A549 (cell line): ENCODE results near the gene ITIH5. TPM values are rescaled to one million over a fixed set of nuclear protein-coding genes. Genes with fewer than 3 reads are reported as not detected.

Experiments used
- ATAC-seq, 2 experiments: fragments of 200-7000 bp in 1 of 2; fragments of >200 bp in 1 of 2; cut with Nextera tagmentation in 1 of 2; cut with Tn5 transposase in 1 of 2; 3 replicates each; pipeline versions ENCODE4 v1.8.0 to v1.9.1; 2018 to 2020; ENCODE audit warnings: mild to moderate bottlenecking in 1 of 2, moderate library complexity in 1 of 2
- CTCF ChIA-PET: fragments of 300-600 bp; sonication (Branson Sonifier 250); formaldehyde crosslinking; extraction: SDS; loops from one replicate; lab custom pipeline; 2021; ENCODE audit warnings: antibody characterized with exemption, inconsistent platforms; lab: Yijun Ruan, JAX
- POLR2A ChIA-PET: fragments of 350-600 bp; formaldehyde crosslinking; extraction: SDS; loops from one replicate; lab custom pipeline; 2021; ENCODE audit warnings: antibody characterized with exemption, inconsistent platforms; lab: Yijun Ruan, JAX
- DNase-seq, 2 experiments: peaks; one replicate each; pipeline versions ENCODE4 v3.0.0 to v3.0.0-alpha.2; 2011 to 2016; ENCODE audit warnings: low read depth in 1 of 2, low spot score in 1 of 2
- FAIRE-seq: peaks from 2 replicates; lab custom pipeline; 2011; peaks lifted over from hg19 to GRCh38; lab: Jason Lieb, UNC
- H3K27ac ChIP-seq, 2 experiments: fragments of >200 bp; sonication (Bioruptor Twin); formaldehyde crosslinking; 3 replicates each; pipeline ENCODE4 v1.5.1; 2016 to 2017
- H3K4me1 ChIP-seq: fragments of >200 bp; sonication (Bioruptor Twin); formaldehyde crosslinking; 3 replicates; pipeline ENCODE4 v1.6.1; 2016
- H3K4me2 ChIP-seq: fragments of >200 bp; sonication (Bioruptor Twin); formaldehyde crosslinking; 3 replicates; pipeline ENCODE4 v1.6.1; 2016
- H3K4me3 ChIP-seq: fragments of >200 bp; sonication (Bioruptor Twin); formaldehyde crosslinking; 3 replicates; pipeline ENCODE4 v1.5.1; 2016
- H3K9me3 ChIP-seq: fragments of >200 bp; sonication (Bioruptor Twin); formaldehyde crosslinking; 3 replicates; pipeline ENCODE4 v1.6.1; 2016
- CBX8 ChIP-seq: fragments of 200-600 bp; sonication (generic); IDR thresholded peaks from 2 replicates; pipeline ENCODE4 v1.6.1; 2016
- CEBPB ChIP-seq, 2 experiments: fragments of >200 bp in 1 of 2; sonication (Bioruptor Twin) in 1 of 2; formaldehyde crosslinking in 1 of 2; IDR thresholded peaks; 2 replicates each; pipeline ENCODE4 v1.6.1; 2012 to 2016
- HDAC2 ChIP-seq: fragments of 200-600 bp; sonication (generic); IDR thresholded peaks from 2 replicates; pipeline ENCODE4 v1.6.1; 2016
- HOXA7 ChIP-seq: fragments of 250-450 bp; sonication (Bioruptor Pico); IDR thresholded peaks from 2 replicates; pipeline ENCODE4 v1.5.0; 2020; ENCODE audit warnings: mild to moderate bottlenecking, moderate library complexity
- HOXB13 ChIP-seq: fragments of 250-450 bp; sonication (Bioruptor Pico); IDR thresholded peaks from 2 replicates; pipeline ENCODE4 v1.5.0; 2020; ENCODE audit warnings: low read depth, mild to moderate bottlenecking, moderate library complexity
- HOXB5 ChIP-seq: fragments of 250-450 bp; sonication (Bioruptor Pico); IDR thresholded peaks from 2 replicates; pipeline ENCODE4 v1.5.0; 2020; ENCODE audit warnings: mild to moderate bottlenecking, moderate library complexity
- JUN ChIP-seq, 2 experiments: fragments of >200 bp; sonication (Bioruptor Twin); formaldehyde crosslinking; IDR thresholded peaks; 2 replicates in 1 of 2; 3 replicates in 1 of 2; pipeline ENCODE4 v1.6.1; 2016 to 2017
- JUNB ChIP-seq: fragments of >200 bp; sonication (Bioruptor Twin); formaldehyde crosslinking; IDR thresholded peaks from 2 replicates; pipeline ENCODE4 v1.6.1; 2016
- MAFK ChIP-seq: fragments of 450-650 bp; IDR thresholded peaks from 2 replicates; pipeline ENCODE4 v1.6.1; 2014; ENCODE audit not compliant: partially characterized antibody
- MAZ ChIP-seq: fragments of 150-350 bp; IDR thresholded peaks from 2 replicates; pipeline ENCODE4 v1.6.1; 2014; ENCODE audit warnings: antibody characterized with exemption, low read depth, low read length, borderline replicate concordance
- NR3C1 ChIP-seq: fragments of >200 bp; sonication (Bioruptor Twin); formaldehyde crosslinking; IDR thresholded peaks from 3 replicates; pipeline ENCODE4 v1.6.1; 2017
- PHF8 ChIP-seq: fragments of 200-600 bp; sonication (generic); IDR thresholded peaks from 2 replicates; pipeline ENCODE4 v1.6.1; 2016; ENCODE audit warnings: low read depth, mild to moderate bottlenecking, antibody characterized with exemption, moderate library complexity, borderline replicate concordance
- RAD21 ChIP-seq, 2 experiments: fragments of >200 bp in 1 of 2; sonication (Bioruptor Twin) in 1 of 2; formaldehyde crosslinking in 1 of 2; IDR thresholded peaks in 1 of 2; conservative IDR thresholded peaks in 1 of 2; 2 replicates in 1 of 2; 3 replicates in 1 of 2; pipeline ENCODE4 v1.6.1; 2012 to 2018; ENCODE audit warnings: inconsistent platforms in 1 of 2
- SMC3 ChIP-seq: fragments of >200 bp; sonication (Bioruptor Twin); formaldehyde crosslinking; IDR thresholded peaks from 3 replicates; pipeline ENCODE4 v1.6.1; 2018; ENCODE audit warnings: inconsistent platforms
- TP53 ChIP-seq: fragments of 250-450 bp; sonication (Bioruptor Pico); IDR thresholded peaks from 2 replicates; pipeline ENCODE4 v1.5.0; 2021; ENCODE audit warnings: mild to moderate bottlenecking, moderate library complexity
- WGBS: methylation state at CpG from one replicate; pipeline ENCODE4 v1.1.6; 2017; ENCODE audit errors: missing lambda C conversion rate; 5-methylcytosine and 5-hydroxymethylcytosine counted together
- polyA plus RNA-seq, 4 experiments: library from polyadenylated mRNA; depleted of rRNA in 3 of 4; stranded (reverse); fragments of >200 nt; fragmentation: RNase III in 1 of 4; extraction: RNeasy Plus Mini Kit Qiagen cat#74134 plus additional on column Dnase treatment in 1 of 4; gene quantifications; 2 replicates in 3 of 4; 3 replicates in 1 of 4; pipeline ENCODE4 v1.2.3, GENCODE V29; 2011 to 2017
- TF ChIP-seq, protein P1 (sequence below): fragments of >200 bp; sonication (Bioruptor Twin); formaldehyde crosslinking; IDR thresholded peaks from 3 replicates; pipeline ENCODE4 v1.5.1; 2016
- TF ChIP-seq, protein P2 (sequence below): fragments of 250-450 bp; sonication (Bioruptor Pico); IDR thresholded peaks from 2 replicates; pipeline ENCODE4 v1.5.0; 2021; ENCODE audit warnings: mild to moderate bottlenecking, moderate library complexity, borderline replicate concordance
- TF ChIP-seq, protein P3 (sequence below): fragments of 200-600 bp; sonication (generic); IDR thresholded peaks from 2 replicates; pipeline ENCODE4 v1.6.1; 2016; ENCODE audit warnings: antibody characterized with exemption, mild to moderate bottlenecking, moderate library complexity
- TF ChIP-seq, protein P4 (sequence below): IDR thresholded peaks from 2 replicates; pipeline ENCODE4 v1.6.1; 2012; ENCODE audit warnings: low read depth, borderline replicate concordance
- TF ChIP-seq, protein P5 (sequence below): IDR thresholded peaks from 2 replicates; pipeline ENCODE4 v1.6.1; 2012

Gene ITIH5
- polyA plus RNA-seq, 2 of the 4 experiments (the other 2 are of a cell fraction) = 0.03 to 0.05 TPM

DNA sequence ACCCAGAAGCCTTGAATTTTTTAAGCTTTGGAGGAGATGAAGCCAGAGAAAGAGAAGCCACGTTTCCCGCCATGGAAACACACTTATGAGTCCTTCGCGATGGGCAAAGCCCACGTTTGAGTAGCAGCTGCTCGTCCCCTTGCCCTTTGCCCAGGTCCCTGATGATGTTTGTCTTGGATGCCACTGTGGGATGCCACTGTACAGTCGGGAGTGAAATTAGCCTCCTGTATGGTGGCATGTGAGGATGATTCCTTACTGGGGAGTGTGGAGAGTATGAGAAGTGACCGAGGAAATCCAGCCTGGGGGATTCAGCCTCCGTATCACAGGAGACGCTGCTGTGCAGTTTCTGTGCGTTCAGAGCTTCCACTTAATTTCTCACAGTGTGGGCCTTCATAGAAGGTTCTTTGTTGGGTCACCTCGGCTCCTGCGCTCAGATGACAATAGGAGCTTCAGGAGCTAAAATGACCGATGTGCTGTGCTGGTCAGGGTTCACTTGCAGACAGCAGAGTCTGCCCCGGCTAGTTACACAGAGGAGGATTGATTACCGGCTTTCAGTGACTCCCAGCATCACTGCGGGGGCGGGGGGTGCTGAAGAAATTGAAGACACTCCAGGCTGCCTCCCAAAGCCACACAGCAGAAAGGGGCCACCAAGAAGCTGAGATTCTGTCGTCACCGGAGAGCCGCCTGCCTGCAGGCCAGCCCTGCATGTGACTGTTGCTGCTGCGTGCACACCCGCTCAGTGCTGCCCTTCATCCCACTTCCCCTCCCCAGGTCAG, 133.9 kb downstream of the ITIH5 start:
- ChIA-PET POLR2A (no interaction called here), CTCF (interaction anchor here (0.9 to 6.7 kb wide), 4 partner anchors 8 to 153 kb away, joined by 3 to 64 read pairs (median 17); no protein-coding TSS in a partner anchor)
- Histone ChIP-seq H3K9me3 (no peaks in the 10 kb centered on the region), H3K4me1 (no peaks in the 10 kb centered on the region), H3K4me3 (no peak overlapping the region), H3K27ac (no peak overlapping the region), H3K4me2 (no peak overlapping the region)
- DNase-seq (no peak), ATAC-seq (no peak), FAIRE-seq (no peak)
- 41% methylated on average over 20 of the region's 23 CpGs for whole genome bisulfite sequencing
- TF ChIP-seq HOXA7 (CRISPR knock-in tag) (no peak), HOXB13 (CRISPR knock-in tag) (no peak), MAFK (no peak), CBX8 (no peak), JUN (IDR thresholded peaks at IDR 0.05) (no peak), PHF8 (no peak), JUNB (no peak), HOXB5 (no peak), HDAC2 (no peak), MAZ (no peak), RAD21 (conservative IDR thresholded peaks at IDR 0.05 in 1 of 2, IDR thresholded peaks at IDR 0.05 in 1 of 2) (no peak), NR3C1 (no peak), CEBPB (IDR thresholded peaks at IDR 0.05) (no peak)
- TF ChIP-seq, protein P1, sequence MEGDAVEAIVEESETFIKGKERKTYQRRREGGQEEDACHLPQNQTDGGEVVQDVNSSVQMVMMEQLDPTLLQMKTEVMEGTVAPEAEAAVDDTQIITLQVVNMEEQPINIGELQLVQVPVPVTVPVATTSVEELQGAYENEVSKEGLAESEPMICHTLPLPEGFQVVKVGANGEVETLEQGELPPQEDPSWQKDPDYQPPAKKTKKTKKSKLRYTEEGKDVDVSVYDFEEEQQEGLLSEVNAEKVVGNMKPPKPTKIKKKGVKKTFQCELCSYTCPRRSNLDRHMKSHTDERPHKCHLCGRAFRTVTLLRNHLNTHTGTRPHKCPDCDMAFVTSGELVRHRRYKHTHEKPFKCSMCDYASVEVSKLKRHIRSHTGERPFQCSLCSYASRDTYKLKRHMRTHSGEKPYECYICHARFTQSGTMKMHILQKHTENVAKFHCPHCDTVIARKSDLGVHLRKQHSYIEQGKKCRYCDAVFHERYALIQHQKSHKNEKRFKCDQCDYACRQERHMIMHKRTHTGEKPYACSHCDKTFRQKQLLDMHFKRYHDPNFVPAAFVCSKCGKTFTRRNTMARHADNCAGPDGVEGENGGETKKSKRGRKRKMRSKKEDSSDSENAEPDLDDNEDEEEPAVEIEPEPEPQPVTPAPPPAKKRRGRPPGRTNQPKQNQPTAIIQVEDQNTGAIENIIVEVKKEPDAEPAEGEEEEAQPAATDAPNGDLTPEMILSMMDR = no peak
- TF ChIP-seq, protein P2, sequence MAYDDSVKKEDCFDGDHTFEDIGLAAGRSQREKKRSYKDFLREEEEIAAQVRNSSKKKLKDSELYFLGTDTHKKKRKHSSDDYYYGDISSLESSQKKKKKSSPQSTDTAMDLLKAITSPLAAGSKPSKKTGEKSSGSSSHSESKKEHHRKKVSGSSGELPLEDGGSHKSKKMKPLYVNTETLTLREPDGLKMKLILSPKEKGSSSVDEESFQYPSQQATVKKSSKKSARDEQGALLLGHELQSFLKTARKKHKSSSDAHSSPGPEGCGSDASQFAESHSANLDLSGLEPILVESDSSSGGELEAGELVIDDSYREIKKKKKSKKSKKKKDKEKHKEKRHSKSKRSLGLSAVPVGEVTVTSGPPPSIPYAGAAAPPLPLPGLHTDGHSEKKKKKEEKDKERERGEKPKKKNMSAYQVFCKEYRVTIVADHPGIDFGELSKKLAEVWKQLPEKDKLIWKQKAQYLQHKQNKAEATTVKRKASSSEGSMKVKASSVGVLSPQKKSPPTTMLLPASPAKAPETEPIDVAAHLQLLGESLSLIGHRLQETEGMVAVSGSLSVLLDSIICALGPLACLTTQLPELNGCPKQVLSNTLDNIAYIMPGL = no peak
- TF ChIP-seq, protein P3, sequence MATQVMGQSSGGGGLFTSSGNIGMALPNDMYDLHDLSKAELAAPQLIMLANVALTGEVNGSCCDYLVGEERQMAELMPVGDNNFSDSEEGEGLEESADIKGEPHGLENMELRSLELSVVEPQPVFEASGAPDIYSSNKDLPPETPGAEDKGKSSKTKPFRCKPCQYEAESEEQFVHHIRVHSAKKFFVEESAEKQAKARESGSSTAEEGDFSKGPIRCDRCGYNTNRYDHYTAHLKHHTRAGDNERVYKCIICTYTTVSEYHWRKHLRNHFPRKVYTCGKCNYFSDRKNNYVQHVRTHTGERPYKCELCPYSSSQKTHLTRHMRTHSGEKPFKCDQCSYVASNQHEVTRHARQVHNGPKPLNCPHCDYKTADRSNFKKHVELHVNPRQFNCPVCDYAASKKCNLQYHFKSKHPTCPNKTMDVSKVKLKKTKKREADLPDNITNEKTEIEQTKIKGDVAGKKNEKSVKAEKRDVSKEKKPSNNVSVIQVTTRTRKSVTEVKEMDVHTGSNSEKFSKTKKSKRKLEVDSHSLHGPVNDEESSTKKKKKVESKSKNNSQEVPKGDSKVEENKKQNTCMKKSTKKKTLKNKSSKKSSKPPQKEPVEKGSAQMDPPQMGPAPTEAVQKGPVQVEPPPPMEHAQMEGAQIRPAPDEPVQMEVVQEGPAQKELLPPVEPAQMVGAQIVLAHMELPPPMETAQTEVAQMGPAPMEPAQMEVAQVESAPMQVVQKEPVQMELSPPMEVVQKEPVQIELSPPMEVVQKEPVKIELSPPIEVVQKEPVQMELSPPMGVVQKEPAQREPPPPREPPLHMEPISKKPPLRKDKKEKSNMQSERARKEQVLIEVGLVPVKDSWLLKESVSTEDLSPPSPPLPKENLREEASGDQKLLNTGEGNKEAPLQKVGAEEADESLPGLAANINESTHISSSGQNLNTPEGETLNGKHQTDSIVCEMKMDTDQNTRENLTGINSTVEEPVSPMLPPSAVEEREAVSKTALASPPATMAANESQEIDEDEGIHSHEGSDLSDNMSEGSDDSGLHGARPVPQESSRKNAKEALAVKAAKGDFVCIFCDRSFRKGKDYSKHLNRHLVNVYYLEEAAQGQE = no peak
- TF ChIP-seq, protein P4, sequence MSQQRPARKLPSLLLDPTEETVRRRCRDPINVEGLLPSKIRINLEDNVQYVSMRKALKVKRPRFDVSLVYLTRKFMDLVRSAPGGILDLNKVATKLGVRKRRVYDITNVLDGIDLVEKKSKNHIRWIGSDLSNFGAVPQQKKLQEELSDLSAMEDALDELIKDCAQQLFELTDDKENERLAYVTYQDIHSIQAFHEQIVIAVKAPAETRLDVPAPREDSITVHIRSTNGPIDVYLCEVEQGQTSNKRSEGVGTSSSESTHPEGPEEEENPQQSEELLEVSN = no peak

DNA sequence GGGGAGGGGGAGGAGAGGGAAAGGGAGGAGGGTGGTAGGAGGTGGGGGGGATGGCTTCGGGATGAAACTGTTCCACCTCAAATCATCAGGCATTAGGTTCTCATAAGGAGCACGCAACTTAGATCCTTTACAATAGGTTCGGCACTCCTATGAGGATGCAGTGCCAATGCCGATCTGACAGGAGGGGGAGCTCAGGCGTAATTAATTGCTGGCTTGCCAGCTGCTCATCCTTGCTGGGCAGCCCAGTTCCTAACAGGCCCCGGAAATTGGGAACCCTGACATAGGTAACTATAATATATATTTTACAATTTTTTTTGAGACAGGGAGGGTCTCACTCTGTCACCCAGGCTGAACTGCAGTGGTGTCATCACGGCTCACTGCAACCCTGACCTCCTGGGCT, 137.1 kb downstream of the ITIH5 start:
- ATAC-seq (peak; percentile 37 to 78; a peak in 3 of 6 replicates), DNase-seq (peak; percentile 13 to 44), FAIRE-seq (no peak)
- CTCF ChIA-PET = interaction anchor here (0.8 to 6.7 kb wide), 5 partner anchors 8 to 1764 kb away, joined by 3 to 64 read pairs (median 3); partner anchors contain the start of gene TAF3
- no peak overlapping the region for H3K27ac ChIP-seq
- H3K4me3 ChIP-seq = no peak overlapping the region
- 9% methylated on average over 7 of the region's 7 CpGs for WGBS
- POLR2A ChIA-PET = no interaction called here
- H3K4me1 ChIP-seq = no peaks in the 10 kb centered on the region
- H3K4me2 ChIP-seq = no peak overlapping the region
- H3K9me3 ChIP-seq = no peaks in the 10 kb centered on the region
- TF ChIP-seq, protein P1 = peak; percentile 42
- peak; percentile 59 to 65 for TF ChIP-seq RAD21 (conservative IDR thresholded peaks at IDR 0.05 in 1 of 2, IDR thresholded peaks at IDR 0.05 in 1 of 2)
- TF ChIP-seq TP53 (CRISPR knock-in tag) = no peak
- peak; percentile 63 for TF ChIP-seq SMC3
- TF ChIP-seq, protein P5, sequence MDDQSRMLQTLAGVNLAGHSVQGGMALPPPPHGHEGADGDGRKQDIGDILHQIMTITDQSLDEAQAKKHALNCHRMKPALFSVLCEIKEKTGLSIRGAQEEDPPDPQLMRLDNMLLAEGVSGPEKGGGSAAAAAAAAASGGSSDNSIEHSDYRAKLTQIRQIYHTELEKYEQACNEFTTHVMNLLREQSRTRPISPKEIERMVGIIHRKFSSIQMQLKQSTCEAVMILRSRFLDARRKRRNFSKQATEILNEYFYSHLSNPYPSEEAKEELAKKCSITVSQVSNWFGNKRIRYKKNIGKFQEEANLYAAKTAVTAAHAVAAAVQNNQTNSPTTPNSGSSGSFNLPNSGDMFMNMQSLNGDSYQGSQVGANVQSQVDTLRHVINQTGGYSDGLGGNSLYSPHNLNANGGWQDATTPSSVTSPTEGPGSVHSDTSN = no peak
- TF ChIP-seq, all 56 proteins: peak for 3
